NB4 (cell line): ENCODE results near the gene PNRC1.
"Not testable (repeated sequence)": the region's sequence is repeated elsewhere in the genome, so short reads cannot be mapped to it uniquely, and the experiment has no call there.

Experiments used
- DNase-seq: peaks from one replicate; pipeline ENCODE4 v3.0.0; 2010; ENCODE audit warnings: low read depth
- H3K4me3 ChIP-seq: one replicate; pipeline ENCODE4 v1.5.1; 2011; ENCODE audit warnings: mild to moderate bottlenecking, low read depth, low read length, moderate library complexity
- CTCF ChIP-seq: IDR thresholded peaks from one replicate; pipeline ENCODE4 v1.5.1; 2012; ENCODE audit warnings: low read depth, low read length
- MYC ChIP-seq: IDR thresholded peaks from 2 replicates; pipeline ENCODE4 v1.6.1; 2011; ENCODE audit warnings: low read depth, low read length
- POLR2A ChIP-seq: IDR thresholded peaks from 2 replicates; pipeline ENCODE4 v1.6.1; 2011; ENCODE audit warnings: mild to moderate bottlenecking; ENCODE audit not compliant: insufficient read length; ENCODE audit errors: extremely low read depth
- TF ChIP-seq, protein P1 (sequence below): IDR thresholded peaks from 2 replicates; pipeline ENCODE4 v1.6.1; 2011; ENCODE audit warnings: low read depth, low read length

The PNRC1 gene

DNA sequence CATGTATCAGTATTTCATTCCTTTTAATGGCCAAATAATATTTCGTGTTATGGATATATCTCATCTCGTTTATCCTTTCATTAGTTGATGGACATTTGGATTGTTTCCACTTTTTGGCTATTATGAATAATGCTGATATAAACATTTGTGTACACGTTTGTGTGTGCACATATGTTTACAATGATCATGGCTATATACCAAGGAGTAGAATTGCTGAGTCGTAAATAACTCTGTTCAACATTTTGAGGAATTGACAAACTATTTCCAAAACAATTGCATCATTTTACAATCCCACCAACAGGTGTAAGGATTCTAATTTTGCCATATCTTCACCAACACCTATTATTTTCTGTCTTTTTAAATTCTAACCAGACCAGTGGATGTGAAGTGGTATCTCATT lies 26.3 kb upstream of the PNRC1 start:
- no peak for DNase-seq
- H3K4me3 ChIP-seq = no peak overlapping the region
- TF ChIP-seq POLR2A = no peak
- no peak for TF ChIP-seq CTCF
- TF ChIP-seq, protein P1, sequence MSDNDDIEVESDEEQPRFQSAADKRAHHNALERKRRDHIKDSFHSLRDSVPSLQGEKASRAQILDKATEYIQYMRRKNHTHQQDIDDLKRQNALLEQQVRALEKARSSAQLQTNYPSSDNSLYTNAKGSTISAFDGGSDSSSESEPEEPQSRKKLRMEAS = no peak
- no peak for TF ChIP-seq MYC

- DNase-seq = no peak
- H3K4me3 ChIP-seq = no peak overlapping the region
- TF ChIP-seq MYC (no peak), POLR2A (no peak), CTCF (no peak)
- TF ChIP-seq, protein P1 = no peak
These were observed 22.8 kb upstream of the PNRC1 start for GRCh38 chr6:89057759-89058158.

DNA sequence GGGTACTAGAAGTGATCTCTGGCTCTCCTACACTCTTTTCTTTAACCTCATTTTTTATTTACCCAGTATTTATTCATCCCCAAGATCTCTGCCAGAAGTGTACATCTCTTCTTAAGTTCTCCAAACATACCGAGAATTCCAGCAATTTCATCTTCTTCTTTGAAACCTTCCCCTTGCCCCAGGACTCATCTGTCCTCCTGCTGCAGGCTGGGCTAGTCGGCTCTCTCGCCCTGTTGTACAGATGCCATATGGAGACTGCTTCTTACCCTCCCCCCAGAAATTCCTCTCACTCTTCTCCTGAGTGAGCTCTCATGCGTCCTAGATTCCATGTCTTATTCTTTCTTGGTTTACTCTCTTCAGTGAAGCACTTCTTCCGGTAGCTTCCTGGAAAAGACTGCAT lies 21.9 kb upstream of the PNRC1 start:
- no peak overlapping the region for H3K4me3 ChIP-seq
- DNase-seq = no peak
- TF ChIP-seq, protein P1 = no peak
- no peak for TF ChIP-seq POLR2A
- no peak for TF ChIP-seq CTCF
- no peak for TF ChIP-seq MYC

- DNase-seq = no peak
- TF ChIP-seq, protein P1 = no peak
- no peak overlapping the region for H3K4me3 ChIP-seq
These were observed 21.3 kb upstream of the PNRC1 start for GRCh38 chr6:89059227-89059626.

- H3K4me3 ChIP-seq = no peak overlapping the region
- no peak for DNase-seq
- TF ChIP-seq CTCF (no peak), MYC (no peak), POLR2A (no peak)
- TF ChIP-seq, protein P1 = no peak
These were observed 16.7 kb upstream of the PNRC1 start for GRCh38 chr6:89063881-89064280.

- not testable (repeated sequence) for DNase-seq, H3K4me3 ChIP-seq
These were observed 15.6 kb upstream of the PNRC1 start for GRCh38 chr6:89064931-89065330.

GRCh38 chr6:89066121-89066520 lies 14.4 kb upstream of the PNRC1 start:
- DNase-seq = not testable (repeated sequence)

More at GRCh38 chr6:89066121-89066520, 14.4 kb upstream of the PNRC1 start:
- H3K4me3 ChIP-seq = not testable (repeated sequence)
